Central memory CD8-positive, alpha-beta T cell (primary cell): Measurements from ENCODE around the gene AIDA.

Source experiments
- ATAC-seq: fragments of 150-1000 bp; cut with Tn5 transposase; replicated peaks from 2 replicates; pipeline ENCODE4 v1.10.0; 2022; ENCODE audit warnings: mild to moderate bottlenecking, moderate FRiP score, moderate number of reproducible peaks; ENCODE audit not compliant: poor library complexity, severe bottlenecking; ENCODE audit errors: extremely low read depth
- DNase-seq, 2 donors: peaks; one replicate each; pipeline ENCODE4 v3.0.0; 2021; ENCODE audit warnings: low spot score in 2 of 2
- H3K27ac Mint-ChIP-seq: one replicate; pipeline ENCODE4 v1.8.0; 2022; ENCODE audit warnings: low read depth, mild to moderate bottlenecking, moderate library complexity, mixed read lengths
- H3K27me3 Mint-ChIP-seq: one replicate; pipeline ENCODE4 v1.8.0; 2022; ENCODE audit warnings: mixed read lengths
- H3K36me3 Mint-ChIP-seq: one replicate; pipeline ENCODE4 v1.8.0; 2022; ENCODE audit warnings: mild to moderate bottlenecking, moderate library complexity, mixed read lengths; ENCODE audit not compliant: insufficient read depth
- H3K4me1 Mint-ChIP-seq: one replicate; pipeline ENCODE4 v1.8.0; 2022; ENCODE audit warnings: mixed read lengths
- H3K4me3 Mint-ChIP-seq: one replicate; pipeline ENCODE4 v1.8.0; 2022; ENCODE audit warnings: mild to moderate bottlenecking, moderate library complexity, mixed read lengths
- H3K9me3 Mint-ChIP-seq: one replicate; pipeline ENCODE4 v1.8.0; 2022; ENCODE audit warnings: mixed read lengths

Gene AIDA

GRCh38 chr1:222631611-222632208 lies 80.6 kb downstream of the AIDA start:
- Mint-ChIP-seq H3K4me3 (no peak overlapping the region), H3K27me3 (no peaks in the 10 kb centered on the region), H3K27ac (no peak overlapping the region), H3K36me3 (peaks cover 32% of the 10 kb centered on the region), H3K9me3 (no peaks in the 10 kb centered on the region), H3K4me1 (peaks cover 5% of the 10 kb centered on the region)
- DNase-seq: no peak
- ATAC-seq: no peak

GRCh38 chr1:222629921-222630535 lies 82.3 kb downstream of the AIDA start:
- Mint-ChIP-seq H3K27me3 (no peaks in the 10 kb centered on the region), H3K4me3 (no peak overlapping the region)
- ATAC-seq: no peak

GRCh38 chr1:222627232-222627631 lies 85.1 kb downstream of the AIDA start:
- Mint-ChIP-seq H3K27me3 (no peaks in the 10 kb centered on the region), H3K36me3 (peaks cover 45% of the 10 kb centered on the region), H3K9me3 (no peaks in the 10 kb centered on the region), H3K4me1 (no peaks in the 10 kb centered on the region), H3K27ac (no peak overlapping the region), H3K4me3 (no peak overlapping the region)
- ATAC-seq (no peak), DNase-seq (no peak)

More at GRCh38 chr1:222629921-222630535, 82.3 kb downstream of the AIDA start:
- no peak for DNase-seq
- peaks cover 5% of the 10 kb centered on the region for H3K4me1 Mint-ChIP-seq
- no peak overlapping the region for H3K27ac Mint-ChIP-seq
- H3K36me3 Mint-ChIP-seq: peaks cover 37% of the 10 kb centered on the region
- no peaks in the 10 kb centered on the region for H3K9me3 Mint-ChIP-seq

- peaks cover 20% of the 10 kb centered on the region for H3K4me1 Mint-ChIP-seq
- DNase-seq (no peak), ATAC-seq (no peak)
- no peaks in the 10 kb centered on the region for H3K27me3 Mint-ChIP-seq
- peaks cover 47% of the 10 kb centered on the region for H3K36me3 Mint-ChIP-seq
- no peak overlapping the region for H3K27ac Mint-ChIP-seq
- no peaks in the 10 kb centered on the region for H3K9me3 Mint-ChIP-seq
- no peak overlapping the region for H3K4me3 Mint-ChIP-seq
These were observed 88.1 kb downstream of the AIDA start for GRCh38 chr1:222624214-222624613.

GRCh38 chr1:222623458-222623857 lies 88.8 kb downstream of the AIDA start:
- peaks cover 48% of the 10 kb centered on the region for H3K36me3 Mint-ChIP-seq
- H3K27ac Mint-ChIP-seq: no peak overlapping the region
- no peak overlapping the region for H3K4me3 Mint-ChIP-seq
- ATAC-seq (no peak), DNase-seq (no peak)
- peaks cover 27% of the 10 kb centered on the region for H3K4me1 Mint-ChIP-seq
- H3K9me3 Mint-ChIP-seq: no peaks in the 10 kb centered on the region
- no peaks in the 10 kb centered on the region for H3K27me3 Mint-ChIP-seq

- DNase-seq (no peak), ATAC-seq (no peak)
- H3K4me3 Mint-ChIP-seq: no peak overlapping the region
- no peaks in the 10 kb centered on the region for H3K9me3 Mint-ChIP-seq
- H3K27me3 Mint-ChIP-seq: no peaks in the 10 kb centered on the region
- H3K27ac Mint-ChIP-seq: no peak overlapping the region
- H3K4me1 Mint-ChIP-seq: peaks cover 27% of the 10 kb centered on the region
- peaks cover 48% of the 10 kb centered on the region for H3K36me3 Mint-ChIP-seq
These were observed 89.5 kb downstream of the AIDA start for GRCh38 chr1:222622765-222623164.

- H3K4me3 Mint-ChIP-seq: no peak overlapping the region
- ATAC-seq (no peak), DNase-seq (no peak)
- H3K9me3 Mint-ChIP-seq: no peaks in the 10 kb centered on the region
- H3K36me3 Mint-ChIP-seq: peaks cover 40% of the 10 kb centered on the region
- H3K4me1 Mint-ChIP-seq: peaks cover 36% of the 10 kb centered on the region
- H3K27me3 Mint-ChIP-seq: peaks cover 9% of the 10 kb centered on the region
- no peak overlapping the region for H3K27ac Mint-ChIP-seq
These were observed 91.7 kb downstream of the AIDA start for GRCh38 chr1:222620566-222620965.

GRCh38 chr1:222618880-222619596 lies 93.3 kb downstream of the AIDA start:
- no peak for DNase-seq
- Mint-ChIP-seq H3K36me3 (peaks cover 36% of the 10 kb centered on the region), H3K4me3 (peak overlapping the region; percentile 92), H3K27me3 (peaks cover 24% of the 10 kb centered on the region), H3K4me1 (peaks cover 36% of the 10 kb centered on the region), H3K27ac (peak overlapping the region; percentile 100), H3K9me3 (no peaks in the 10 kb centered on the region)
- no peak for ATAC-seq
